RCC 7860 (cell line): ENCODE measurements around the gene GALNT15.

Source experiments
- DNase-seq: peaks from one replicate; pipeline ENCODE4 v3.0.0-alpha.2; 2015; ENCODE audit warnings: low spot score
- FAIRE-seq: peaks from 2 replicates; lab custom pipeline; 2012; peaks lifted over from hg19 to GRCh38; lab: Jason Lieb, UNC

The GALNT15 gene

GRCh38 chr3:16222547-16222946, 48.1 kb downstream of the GALNT15 start:
- FAIRE-seq (no peak), DNase-seq (no peak)

- DNase-seq (no peak), FAIRE-seq (no peak)
Measured at GRCh38 chr3:16224325-16224724, 49.8 kb downstream of the GALNT15 start.

- FAIRE-seq (no peak), DNase-seq (no peak)
Measured at GRCh38 chr3:16227566-16227965, 53.1 kb downstream of the GALNT15 start.

GRCh38 chr3:16229681-16230080, 55.2 kb downstream of the GALNT15 start:
- FAIRE-seq (no peak), DNase-seq (no peak)

GRCh38 chr3:16231983-16232382, 57.5 kb downstream of the GALNT15 start:
- no peak for FAIRE-seq
- no peak for DNase-seq

GRCh38 chr3:16233806-16234205, 59.3 kb downstream of the GALNT15 start:
- no peak for FAIRE-seq
- DNase-seq, result no peak

GRCh38 chr3:16234281-16234680, 59.8 kb downstream of the GALNT15 start:
- DNase-seq (no peak), FAIRE-seq (no peak)

- no peak for DNase-seq
- FAIRE-seq, result no peak
Measured at GRCh38 chr3:16236030-16236639, 61.7 kb downstream of the GALNT15 start.

GRCh38 chr3:16236856-16237393, 62.4 kb downstream of the GALNT15 start:
- FAIRE-seq, result no peak
- no peak for DNase-seq

GRCh38 chr3:16239086-16239770, 64.7 kb downstream of the GALNT15 start:
- FAIRE-seq (no peak), DNase-seq (no peak)

GRCh38 chr3:16239780-16240179, 65.3 kb downstream of the GALNT15 start:
- DNase-seq (no peak), FAIRE-seq (no peak)

- FAIRE-seq, result no peak
- no peak for DNase-seq
Measured at GRCh38 chr3:16240229-16241023, 65.9 kb downstream of the GALNT15 start.

- no peak for DNase-seq
- FAIRE-seq, result no peak
Measured at GRCh38 chr3:16241225-16241624, 66.7 kb downstream of the GALNT15 start.

GRCh38 chr3:16242177-16242576, 67.7 kb downstream of the GALNT15 start:
- FAIRE-seq (no peak), DNase-seq (no peak)

GRCh38 chr3:16243706-16244490, 69.4 kb downstream of the GALNT15 start:
- FAIRE-seq (peak; percentile 50), DNase-seq (peak; percentile 70)

- FAIRE-seq (no peak), DNase-seq (no peak)
Measured at GRCh38 chr3:16245609-16246008, 71.1 kb downstream of the GALNT15 start.

- DNase-seq, result peak; percentile 58
- FAIRE-seq, result no peak
Measured at GRCh38 chr3:16247282-16248061, 73.0 kb downstream of the GALNT15 start.

GRCh38 chr3:16248556-16248955, 74.1 kb downstream of the GALNT15 start:
- DNase-seq, result no peak
- no peak for FAIRE-seq

GRCh38 chr3:16249336-16249735, 74.9 kb downstream of the GALNT15 start:
- DNase-seq (no peak), FAIRE-seq (no peak)

- no peak for DNase-seq
- FAIRE-seq, result no peak
Measured at GRCh38 chr3:16249886-16250285, 75.4 kb downstream of the GALNT15 start.
